GM19455 (cell line): ENCODE data around the gene LIMCH1.
"Not testable (repeated sequence)": the region's sequence is repeated elsewhere in the genome, so short reads cannot be mapped to it uniquely, and the experiment has no call there.

Experiments
- ATAC-seq: cut with Tn5 transposase; IDR thresholded peaks from one replicate; pipeline ENCODE4 v1.9.1; 2021; ENCODE audit not compliant: unreplicated experiment

LIMCH1 gene

GRCh38 chr4:41719417-41719816 is 181.5 kb downstream of the LIMCH1 start:
- no peak for ATAC-seq

DNA sequence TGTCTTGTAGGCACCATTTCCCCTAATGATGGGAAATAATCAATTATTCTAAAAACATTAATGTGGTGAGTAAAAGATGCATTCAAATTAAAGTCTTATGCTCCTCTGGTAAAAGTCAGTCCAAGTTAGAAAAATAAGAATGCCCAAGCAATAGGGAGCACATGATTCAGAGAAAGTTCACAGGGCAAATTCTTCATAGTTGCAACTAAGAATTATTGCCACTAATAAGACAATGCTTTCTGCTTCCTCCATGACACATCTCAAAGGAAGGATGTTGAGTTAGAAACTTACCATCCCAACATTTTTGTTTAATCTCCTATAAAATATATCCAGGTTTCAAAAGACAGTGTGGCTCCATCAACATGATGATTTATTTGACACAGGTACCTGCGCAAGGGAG is 184.2 kb downstream of the LIMCH1 start:
- no peak for ATAC-seq

- no peak for ATAC-seq
These were observed 185.3 kb downstream of the LIMCH1 start for GRCh38 chr4:41723286-41723685.

GRCh38 chr4:41725254-41725653 is 187.3 kb downstream of the LIMCH1 start:
- no peak for ATAC-seq

DNA sequence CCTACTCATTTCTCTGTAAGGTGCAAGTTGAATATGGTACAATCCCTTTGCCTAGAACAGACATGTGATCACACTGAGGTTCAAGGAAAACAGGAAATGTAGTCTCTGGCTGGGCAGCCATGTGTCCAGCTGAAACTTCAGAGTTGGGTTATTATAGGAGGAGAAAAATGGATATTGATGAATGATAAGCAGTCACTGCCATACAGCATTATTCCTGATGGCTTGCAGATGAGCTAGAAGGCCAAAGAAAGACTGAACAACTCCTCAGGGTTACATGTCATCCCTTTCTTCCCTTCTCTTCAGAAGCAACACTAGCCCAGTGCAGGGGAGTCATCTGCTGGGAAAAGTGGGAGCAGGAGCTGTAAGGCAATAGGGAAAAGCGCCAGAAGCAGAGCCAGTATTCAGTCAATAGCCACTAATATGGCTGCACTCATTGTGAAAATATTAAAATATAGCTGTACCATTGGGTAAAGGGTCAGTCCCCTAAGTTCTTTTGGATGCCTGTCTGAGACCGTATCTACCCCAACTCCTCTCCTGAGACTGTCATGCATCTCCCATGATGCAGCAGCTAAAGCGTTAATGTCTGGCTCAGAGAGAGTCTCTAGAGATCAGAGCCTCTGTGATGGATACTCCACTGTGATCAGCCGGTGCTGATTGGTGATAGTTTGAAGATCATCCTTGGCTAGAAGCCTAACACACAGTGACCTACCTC is 190.1 kb downstream of the LIMCH1 start:
- no peak for ATAC-seq

DNA sequence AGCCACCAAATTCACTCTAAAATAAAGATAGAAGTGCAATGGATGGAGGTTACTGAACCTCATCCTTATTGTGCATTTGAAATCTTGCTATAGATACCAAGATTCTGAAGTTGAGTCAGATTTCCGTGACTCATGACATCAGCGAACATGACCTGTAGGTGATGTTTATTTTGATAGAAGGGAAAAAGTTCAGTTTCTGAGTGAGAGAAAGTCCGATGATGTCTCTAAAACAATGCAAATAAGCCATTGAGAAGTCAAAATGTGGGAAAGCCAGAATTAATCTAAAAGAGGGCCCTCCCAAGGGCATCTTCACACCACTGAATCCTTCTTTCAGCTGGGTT is 190.6 kb downstream of the LIMCH1 start:
- ATAC-seq, result no peak

- ATAC-seq, result no peak
These were observed 193.7 kb downstream of the LIMCH1 start for GRCh38 chr4:41731569-41732126.

GRCh38 chr4:41734371-41734770 is 196.4 kb downstream of the LIMCH1 start:
- no peak for ATAC-seq

GRCh38 chr4:41737491-41737890 is 199.5 kb downstream of the LIMCH1 start:
- not testable (repeated sequence) for ATAC-seq

DNA sequence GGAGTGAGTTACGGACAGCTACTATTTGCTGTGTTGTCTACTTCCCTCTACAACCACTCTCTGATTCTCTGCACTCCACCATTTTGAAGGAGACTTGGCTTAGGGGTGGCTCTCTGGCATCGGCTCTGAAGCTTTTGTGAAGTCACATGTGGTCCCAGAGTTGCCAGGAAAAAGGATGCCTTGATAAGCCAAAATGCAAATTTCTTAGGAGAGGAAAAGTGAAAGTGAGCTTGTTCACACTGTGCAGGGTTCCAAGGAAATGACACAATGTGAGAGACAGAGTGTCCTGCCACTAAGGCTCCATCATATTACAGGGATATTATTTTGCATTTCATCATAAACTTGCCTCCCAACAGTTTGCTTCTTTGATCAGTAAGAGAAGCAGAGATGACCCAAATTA is 203.4 kb downstream of the LIMCH1 start:
- no peak for ATAC-seq

DNA sequence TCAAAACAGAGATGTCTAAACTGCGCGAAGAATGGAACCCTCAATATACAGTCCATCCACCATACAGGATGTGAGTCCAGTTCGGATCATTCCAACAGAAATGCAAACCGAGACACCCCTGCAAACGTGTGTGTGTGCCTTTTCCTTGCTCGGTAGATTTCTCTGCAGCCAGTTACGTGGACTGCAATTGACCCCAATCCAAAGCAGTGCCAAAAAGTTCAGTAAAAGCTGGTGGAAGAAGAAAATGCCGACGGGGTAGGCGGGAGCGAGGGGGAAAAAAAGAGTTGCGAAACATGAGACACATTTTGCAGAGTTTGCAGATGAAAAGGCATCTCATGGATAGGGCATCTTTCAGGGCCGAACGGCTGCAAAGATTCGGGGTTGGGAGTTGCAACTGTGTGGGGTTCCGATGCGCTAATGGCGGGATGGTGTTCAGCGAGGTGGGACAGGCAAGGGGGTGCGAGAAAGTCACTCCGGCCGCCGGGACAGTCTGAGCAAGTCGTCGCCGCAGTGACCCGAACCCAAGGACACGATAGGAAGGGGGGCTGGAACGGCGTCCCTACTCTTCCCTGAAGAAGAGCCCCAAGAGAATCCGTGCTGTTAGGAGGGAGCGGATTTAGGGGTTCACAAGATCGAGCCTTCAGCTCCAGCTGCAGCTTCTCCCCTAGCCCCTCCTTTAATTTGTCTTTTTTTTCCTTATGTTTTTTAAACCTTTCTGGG is 206.8 kb downstream of the LIMCH1 start:
- no peak for ATAC-seq

DNA sequence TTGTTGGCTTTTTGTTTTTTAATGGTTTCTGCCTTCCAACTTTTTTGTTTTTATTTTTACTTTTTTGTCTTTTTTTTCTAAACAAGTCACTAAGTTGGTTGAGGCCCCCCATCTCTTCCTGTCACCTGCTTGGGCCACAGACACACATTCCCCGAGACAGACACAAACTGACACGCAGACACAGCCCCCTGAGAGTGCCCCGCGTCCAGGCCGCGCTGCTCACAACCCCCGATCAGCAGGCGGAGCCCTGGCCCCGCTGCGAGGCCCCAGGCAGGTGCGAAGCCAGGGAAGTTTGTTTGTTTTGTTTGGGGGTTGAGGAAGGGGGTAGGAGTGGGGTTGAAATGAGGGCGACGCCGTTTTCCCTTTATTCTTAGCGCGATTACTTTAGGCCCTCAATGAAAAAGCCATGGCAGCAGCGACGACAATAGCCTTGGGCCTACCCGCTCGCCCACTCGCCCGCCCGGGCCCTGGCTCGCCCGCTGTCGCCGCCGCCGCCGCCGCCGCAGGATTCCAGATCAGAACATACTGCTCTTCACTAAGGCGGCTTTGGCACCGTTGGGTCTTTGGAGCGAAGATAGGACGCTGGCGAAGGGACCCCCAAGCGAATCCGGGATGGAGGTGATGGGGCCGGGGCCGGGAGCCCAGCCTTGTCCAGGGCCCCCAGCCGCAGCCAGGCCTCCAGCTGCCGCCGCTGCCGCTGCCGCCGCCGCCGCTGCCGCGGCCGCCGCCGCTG is 207.5 kb downstream of the LIMCH1 start:
- ATAC-seq, result no peak

- ATAC-seq, result no peak
These were observed 208.1 kb downstream of the LIMCH1 start for GRCh38 chr4:41746025-41746439.

GRCh38 chr4:41746440-41747229 is 208.7 kb downstream of the LIMCH1 start:
- ATAC-seq, result no peak

DNA sequence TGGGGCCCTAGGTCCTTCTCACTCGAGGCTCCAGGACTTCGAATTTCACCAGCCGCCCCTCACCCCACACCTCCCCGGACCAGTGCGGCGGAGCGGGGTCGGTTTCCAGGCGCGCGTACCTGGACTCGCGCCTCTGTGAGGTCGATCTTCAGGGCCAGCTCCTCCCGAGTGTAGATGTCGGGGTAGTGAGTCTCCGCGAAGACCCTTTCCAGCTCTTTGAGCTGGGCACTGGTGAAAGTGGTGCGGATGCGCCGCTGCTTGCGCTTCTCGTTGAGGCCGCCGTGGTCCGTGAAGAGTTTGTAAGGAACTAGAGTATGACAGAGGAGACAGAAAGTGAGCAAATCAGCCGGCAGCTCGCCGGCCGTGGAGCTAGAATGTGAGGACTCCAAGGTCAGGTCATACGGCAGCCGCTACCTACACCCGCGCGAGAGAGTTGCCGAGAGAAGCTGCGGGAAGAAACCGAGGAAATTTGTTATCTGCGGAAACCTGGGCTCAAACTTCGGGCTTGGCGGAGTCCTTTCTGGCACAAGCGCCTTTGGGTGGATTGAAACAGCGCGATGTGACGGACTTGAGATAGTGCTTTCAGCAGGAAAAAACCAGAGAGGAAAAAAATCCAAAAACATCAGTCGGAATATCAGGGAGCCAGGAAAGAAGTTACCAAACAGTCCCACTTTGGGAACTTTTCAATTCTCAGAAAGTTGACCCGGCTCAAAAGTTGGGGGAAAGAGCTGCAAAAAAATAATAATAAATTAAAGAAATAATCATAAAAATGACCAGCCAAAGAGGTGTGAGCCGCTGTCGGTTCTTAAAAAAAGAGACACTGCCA is 209.5 kb downstream of the LIMCH1 start:
- no peak for ATAC-seq

DNA sequence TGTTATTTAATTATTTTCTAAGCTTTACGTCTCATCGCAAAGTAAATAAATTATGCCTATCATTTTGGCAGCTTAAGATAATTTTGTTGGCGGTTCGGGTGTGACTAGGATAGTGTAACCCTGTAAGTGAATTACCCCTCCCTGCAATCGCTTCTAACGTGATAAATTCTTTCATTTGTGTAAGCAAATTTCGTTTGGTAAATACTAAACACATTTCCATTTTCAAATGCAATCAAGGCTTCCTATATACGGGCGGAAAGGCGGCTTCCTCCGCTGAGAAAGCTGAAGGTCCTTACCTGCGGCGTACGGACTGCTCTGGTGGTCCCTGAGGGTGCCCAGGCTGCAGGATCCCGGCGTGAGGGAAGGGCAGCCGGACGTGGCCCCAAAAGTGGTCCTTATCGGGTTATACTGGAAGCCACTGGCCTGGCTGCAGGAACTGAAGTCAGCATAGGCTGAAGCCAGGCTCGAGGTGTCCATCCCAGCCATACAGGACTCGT is 210.2 kb downstream of the LIMCH1 start:
- ATAC-seq, result no peak

DNA sequence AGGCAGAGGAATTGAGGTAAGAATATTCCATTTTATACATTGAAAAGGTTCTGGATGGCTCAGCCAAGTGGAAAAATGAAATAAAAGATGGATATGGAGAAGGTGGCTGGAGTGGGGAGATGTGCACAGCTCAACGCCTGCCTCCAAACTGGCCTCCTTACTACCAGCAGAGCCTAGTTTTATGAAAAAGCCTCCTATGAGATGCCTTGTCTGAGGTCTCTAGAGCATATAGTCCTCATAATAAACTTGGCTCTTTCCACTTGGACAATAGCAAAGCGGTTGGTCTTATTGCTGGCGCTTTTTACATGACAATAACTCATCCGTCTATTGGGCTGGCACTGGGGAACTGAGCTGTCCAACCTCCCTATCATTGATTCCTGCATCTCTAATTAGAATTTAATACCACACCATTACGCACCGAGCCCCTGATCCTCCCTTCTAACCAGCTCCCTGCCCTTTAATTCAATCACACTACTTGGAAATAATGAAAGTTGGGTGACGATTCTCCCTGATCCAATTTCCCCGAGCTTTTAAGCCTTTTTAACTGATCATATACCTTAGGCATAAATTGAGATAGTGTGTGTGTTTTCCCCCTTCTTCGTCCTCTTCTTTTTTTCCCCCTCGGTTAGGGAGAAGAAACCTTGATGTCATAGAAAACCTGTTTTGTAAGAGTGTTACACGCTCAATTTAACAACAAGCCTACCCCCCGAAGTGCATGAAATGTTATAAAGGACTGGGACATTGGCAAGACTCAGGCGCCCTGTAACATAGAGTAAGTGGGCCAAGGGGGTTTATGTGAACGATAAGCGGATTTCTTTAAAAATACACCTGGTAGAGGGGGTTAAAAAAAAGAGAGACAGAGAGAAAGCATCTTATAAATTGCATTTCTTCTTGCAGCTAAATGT is 210.9 kb downstream of the LIMCH1 start, which contains the start of gene PHOX2B:
Gene PHOX2B, minus strand, starts transcription at position 155 of the 905 bp plus-strand sequence. Its CDS starts 115 bp downstream, at position 40.
- ATAC-seq, result no peak

DNA sequence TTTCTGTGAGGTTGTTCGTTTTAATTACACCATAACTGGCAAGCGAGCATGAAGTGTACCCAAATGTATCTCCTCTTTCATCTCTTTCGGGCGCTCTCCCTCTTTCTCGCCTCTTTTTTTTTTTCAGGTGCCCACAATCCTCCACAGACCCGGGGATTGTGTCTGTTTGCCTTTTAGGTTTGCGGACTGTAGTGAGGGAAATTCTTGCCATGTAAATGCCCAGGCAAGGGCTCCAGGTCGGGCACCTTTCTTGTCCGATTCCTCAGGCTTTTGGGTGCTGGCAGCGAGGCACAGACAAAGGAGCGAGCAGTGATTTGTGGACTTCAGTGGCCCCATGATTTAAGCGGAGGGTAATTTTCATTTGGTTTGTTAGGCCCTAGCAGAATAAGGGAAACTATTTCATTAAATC is 211.7 kb downstream of the LIMCH1 start:
- no peak for ATAC-seq
